NCI-H2171 (cell line): ENCODE measurements around the gene IL3.

Experiments used
- DNase-seq: peaks from one replicate; lab custom pipeline; 2025; lab: John Stamatoyannopoulos, UW

Gene IL3

DNA sequence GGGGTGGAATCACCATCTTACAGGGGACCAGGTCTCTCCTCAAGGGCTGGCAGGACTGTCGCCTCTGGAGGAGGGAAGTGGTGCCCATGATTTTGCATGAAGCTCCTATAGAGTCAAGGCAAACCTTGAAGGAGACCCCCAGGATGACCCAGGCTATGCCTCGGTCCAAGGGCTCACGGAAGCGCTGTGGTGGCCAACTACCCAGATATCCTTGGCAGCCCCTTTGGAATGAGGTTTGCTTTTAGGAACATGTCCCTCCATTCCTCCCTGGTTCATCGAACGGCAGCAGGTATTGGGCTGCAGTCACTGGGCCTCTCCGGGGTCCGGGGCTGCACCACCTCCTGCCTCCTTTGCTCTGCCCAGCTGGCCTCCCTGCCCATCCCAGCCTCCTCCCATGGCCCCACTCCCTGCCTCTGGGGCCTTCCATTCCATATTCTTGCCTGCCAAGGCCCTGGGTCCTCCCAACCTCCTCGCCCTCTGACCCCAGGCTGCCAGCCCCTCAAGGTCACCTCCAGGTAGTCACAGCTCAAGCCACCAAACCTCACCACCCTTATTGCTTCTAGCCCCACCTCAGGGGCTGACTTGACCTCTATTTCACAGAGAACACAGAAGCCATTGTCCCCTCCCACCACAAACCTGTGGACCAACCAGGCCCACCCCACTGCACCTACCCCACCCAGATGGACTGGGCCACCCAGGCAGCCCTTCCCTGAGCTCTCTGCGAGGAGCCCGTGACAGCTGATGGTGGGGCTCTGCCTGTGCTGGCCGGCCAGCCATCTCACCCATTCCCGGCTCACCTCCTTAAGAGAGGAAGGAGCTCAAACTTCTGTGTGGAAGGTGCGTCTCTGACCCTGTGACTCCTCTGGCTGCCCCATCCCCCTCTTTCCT, 3.6 kb upstream of the IL3 start:
- no peak for DNase-seq

GRCh38 chr5:132057498-132058255, 2.8 kb upstream of the IL3 start:
- no peak for DNase-seq

DNA sequence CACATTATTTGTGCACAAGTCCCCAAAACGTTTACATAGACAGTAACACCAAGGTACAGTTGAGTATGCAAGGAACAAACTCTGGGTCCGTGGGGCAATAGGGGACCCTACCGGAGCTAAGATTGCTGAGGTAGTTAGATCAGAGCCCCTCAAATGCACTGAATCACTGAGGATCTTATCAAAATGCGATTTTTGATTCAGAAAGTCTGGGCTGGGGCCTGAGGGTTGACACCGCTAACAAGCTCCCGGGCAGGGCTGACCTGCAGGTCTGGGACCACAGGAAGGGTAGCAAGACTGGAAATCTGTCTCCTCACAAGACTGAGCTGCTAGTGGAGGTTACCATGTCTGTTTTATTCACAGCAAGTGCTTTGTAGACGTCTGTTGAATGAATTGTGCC, 1.8 kb upstream of the IL3 start:
- DNase-seq: no peak

DNA sequence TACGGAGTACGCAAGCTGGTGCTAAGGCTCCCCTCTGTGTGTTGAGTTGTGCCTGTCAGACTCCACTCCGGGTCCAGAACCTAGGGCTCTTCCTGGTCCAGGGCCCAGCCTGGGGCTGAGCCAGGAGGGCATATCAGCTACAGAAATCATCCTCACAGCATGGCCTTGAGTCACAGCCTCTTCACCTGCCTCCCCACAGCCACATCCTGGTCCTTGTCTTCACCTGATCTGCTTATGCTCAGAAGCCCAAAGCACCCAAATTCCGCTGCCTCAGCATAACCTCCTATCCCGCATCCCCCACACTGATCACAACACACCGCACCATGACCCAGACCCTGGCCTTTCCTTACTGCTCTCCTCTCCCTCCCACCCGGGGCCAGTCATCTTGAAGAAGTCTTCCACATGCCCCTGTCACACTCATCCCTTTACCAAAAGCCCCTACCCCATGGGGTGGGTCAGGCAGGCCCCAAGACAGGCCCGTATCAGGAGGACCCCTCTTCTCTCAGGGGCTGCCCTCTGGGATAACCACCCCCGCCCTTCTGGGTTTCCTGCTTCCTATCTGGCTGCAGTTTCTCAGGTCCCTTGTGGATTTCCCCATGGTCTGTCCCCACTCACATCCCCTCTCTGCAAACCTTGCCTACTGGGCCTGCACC, 1.3 kb upstream of the IL3 start:
- no peak for DNase-seq

- DNase-seq: no peak
Observed at GRCh38 chr5:132059696-132060500, 557 bp upstream of the IL3 start.

GRCh38 chr5:132063090-132063911, 2.8 kb downstream of the IL3 start:
- DNase-seq: no peak

- no peak for DNase-seq
Observed at GRCh38 chr5:132064140-132064539, 3.7 kb downstream of the IL3 start.

DNA sequence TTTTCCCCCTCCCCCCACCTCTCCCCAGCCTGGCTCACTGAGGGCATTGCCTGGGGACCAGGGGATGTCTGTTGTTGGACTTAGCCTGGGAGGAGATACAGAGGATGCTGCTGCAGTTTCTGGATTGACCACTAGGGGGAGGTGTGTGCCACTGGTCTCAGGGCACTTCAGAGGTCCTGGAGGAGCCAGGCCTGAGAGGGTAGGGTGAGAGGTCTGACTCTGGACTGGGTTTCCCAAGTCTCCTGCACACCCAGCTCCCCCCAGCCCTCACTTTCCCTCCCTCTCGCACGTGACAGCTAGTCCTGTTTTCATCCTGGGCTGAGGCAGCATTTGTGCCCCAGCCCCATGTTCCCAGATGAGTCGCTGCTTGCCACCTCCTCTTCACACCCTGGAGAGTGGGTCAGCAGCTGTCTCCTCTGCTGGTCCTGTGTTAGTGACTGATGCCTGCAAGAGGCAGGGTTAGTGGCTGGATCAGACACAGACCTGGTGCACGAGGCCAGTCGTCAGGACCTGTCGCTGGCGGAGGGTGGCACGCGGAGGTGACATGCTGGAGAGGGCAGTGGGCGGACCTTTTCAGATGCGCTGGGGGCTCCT, 4.4 kb downstream of the IL3 start:
- no peak for DNase-seq

DNA sequence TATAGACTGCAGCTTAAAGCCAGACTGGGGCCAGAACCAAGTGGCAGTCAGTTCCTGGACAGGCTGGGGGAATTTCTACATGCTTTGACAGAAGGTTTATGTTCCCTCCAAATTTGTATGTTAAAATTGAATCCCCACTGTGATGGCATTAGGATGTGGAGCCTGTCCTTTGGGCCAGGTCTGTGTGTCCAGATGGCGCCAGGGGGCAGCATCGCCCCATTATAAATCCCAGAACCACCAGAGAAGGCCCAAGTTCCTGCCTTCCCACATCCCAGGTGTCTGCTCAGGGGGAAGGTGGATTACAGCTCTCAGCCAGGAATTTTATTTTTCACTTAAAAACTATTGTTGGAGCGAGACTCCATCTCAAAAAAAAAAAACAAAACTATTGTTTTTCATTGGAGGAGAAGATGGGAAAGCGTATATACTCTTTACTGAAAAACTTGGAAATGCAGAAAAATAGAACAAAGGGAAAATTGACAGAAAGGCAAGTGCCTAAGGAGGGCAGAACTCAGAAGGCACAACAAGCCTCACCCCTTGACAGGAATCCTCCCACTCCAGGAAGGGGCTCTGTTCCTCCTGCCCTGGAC, 5.0 kb downstream of the IL3 start:
- peak; percentile 46 for DNase-seq

- DNase-seq: no peak
Observed at GRCh38 chr5:132065951-132066701, 5.7 kb downstream of the IL3 start.

- DNase-seq: no peak
Observed at GRCh38 chr5:132066871-132067270, 6.4 kb downstream of the IL3 start.

DNA sequence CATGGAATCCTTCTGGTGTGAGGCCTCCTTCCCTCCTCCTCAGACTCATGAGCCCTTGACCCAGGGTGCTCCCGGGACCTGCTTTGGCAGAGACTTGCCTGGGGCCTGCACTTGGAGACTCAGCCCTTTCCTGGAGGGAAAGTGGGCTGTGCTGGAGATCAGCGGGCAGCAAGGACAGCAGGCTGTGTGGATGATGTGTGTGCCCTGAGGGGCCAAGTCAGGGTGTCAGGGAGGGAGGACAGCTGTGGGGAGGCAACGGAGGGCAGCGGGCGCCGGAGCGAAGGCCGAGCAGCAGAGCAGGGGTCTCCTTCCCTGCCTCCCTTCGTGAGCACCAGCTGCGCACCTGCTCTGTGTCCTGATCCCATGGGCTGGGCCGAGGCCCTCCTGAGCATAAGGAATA, 7.0 kb downstream of the IL3 start:
- no peak for DNase-seq

DNA sequence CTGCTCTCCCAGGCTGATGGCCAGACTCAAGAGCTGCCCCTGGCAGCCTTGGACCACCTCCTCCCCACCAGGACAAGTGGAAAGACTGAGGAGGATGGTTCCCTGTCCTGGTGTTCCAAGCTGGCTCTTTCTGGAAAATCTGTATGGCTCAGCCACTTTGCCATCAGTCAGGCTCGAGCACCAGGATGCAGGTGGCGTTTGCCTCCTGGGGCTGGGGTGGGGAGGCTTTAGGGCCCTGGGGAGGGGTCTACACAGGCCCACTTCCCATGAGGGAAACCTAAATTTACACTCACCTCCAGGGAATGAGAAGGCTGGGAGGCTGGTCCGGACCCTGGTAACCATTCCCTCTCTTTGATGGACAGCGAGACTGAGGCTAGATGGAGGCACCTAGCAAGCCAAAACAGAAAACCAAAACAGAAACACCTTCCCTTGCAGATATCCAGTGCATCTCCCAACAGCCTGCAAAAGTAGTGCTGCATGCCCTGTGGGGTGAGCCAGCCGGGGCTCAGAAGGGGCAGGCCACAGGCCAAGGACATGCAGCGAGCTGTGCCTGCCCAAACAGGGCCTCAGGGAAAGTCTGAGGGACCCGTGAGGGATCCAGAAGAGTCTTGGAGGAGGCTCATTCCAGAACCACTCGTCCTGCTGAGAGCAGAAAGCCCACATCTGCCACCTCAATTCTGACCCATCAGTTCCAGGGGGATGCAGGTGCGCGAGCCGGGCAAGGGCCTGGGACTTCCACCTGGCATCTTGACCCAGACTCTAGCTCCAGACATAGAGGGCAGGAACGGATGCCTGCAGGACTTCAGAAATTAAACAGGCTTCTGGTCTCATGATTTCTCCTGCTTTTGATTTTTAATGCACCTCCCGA, 7.7 kb downstream of the IL3 start:
- no peak for DNase-seq

- no peak for DNase-seq
Observed at GRCh38 chr5:132069561-132069960, 9.1 kb downstream of the IL3 start.

GRCh38 chr5:132069994-132070393, 9.5 kb downstream of the IL3 start:
- DNase-seq: no peak

DNA sequence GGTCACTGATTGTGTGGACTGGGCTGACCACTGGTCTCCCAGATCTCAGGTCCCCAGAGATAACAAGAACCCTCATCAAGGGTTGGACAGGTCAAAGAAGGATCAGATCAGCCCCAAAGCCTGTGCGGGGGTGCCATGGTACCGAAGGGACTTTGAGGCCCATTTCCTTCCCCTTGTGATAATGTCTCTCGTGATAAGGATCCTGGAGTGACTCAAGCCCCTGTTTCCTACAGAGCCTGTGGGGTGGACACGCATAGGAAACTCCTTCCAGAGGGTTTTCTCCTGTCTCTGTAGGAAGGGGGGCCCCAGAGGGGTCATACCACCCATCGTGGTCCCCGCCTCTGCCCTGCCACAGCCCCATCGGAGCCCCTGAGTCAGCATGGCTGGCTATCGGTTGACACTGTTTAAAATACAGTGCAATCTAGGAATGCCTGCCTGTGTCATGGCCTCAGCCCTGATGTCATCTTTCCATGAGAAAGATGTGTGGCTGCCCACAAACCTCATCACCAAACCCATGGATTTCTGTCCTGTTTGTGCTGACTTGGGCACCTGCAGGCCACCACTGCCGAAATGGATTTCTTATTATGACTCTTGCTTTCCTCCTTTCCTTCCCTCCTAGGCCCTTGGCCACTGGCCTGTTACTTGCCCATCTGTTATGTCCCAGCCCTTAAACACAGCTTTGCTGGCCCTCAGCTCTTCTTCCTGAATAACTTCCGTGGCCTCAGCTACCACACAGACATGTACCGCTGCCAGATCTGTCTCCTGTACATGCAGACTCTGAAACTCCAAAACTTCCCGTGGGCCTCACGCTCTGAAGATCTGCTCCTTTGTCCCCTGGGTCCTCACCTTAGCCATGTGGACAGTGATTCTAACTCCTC, 10.2 kb downstream of the IL3 start:
- DNase-seq: no peak

GRCh38 chr5:132071338-132071707, 10.9 kb downstream of the IL3 start:
- DNase-seq: no peak

DNA sequence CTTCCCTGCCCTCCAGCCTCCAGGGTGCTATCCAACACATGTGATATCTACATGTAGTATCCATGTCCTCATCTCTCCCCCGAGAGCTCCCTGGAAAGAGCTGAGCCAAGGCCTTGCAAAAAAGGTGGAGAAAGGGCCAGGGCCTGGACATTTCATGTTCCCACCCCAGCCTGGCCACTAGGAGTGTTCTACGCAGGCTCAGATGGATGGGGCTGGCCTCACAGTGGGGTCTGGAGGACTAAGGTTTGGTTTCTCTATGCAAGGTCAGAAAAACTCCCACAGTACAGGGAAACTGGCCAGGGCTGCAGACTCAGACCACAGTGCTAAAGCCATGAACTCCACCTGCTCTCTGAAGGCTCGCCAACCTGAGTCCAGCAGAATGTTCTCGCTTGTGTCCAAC, 11.6 kb downstream of the IL3 start:
- no peak for DNase-seq
